HT-29 (cell line): ENCODE data around the gene GRM7. TPM values are rescaled to one million over a fixed set of nuclear protein-coding genes. Genes with fewer than 3 reads are reported as not detected.

ENCODE experiments used
- DNase-seq: peaks from one replicate; pipeline ENCODE4 v3.0.0-alpha.2; 2015; ENCODE audit warnings: low spot score
- total RNA-seq: library from RNA; depleted of rRNA; stranded (reverse); fragments of >200 nt; shearing (Covaris generic); gene quantifications from 2 replicates; pipeline ENCODE4 v1.2.3, GENCODE V29; 2014

Gene GRM7
- total RNA-seq, 1 experiment from 2014 or later, result 0.08 TPM

- no peak for DNase-seq
These were observed 377.8 kb downstream of the GRM7 start for GRCh38 chr3:7238565-7239295.

GRCh38 chr3:7241584-7242302 is 380.8 kb downstream of the GRM7 start:
- DNase-seq, result no peak

- no peak for DNase-seq
These were observed 381.4 kb downstream of the GRM7 start for GRCh38 chr3:7242303-7242635.

DNA sequence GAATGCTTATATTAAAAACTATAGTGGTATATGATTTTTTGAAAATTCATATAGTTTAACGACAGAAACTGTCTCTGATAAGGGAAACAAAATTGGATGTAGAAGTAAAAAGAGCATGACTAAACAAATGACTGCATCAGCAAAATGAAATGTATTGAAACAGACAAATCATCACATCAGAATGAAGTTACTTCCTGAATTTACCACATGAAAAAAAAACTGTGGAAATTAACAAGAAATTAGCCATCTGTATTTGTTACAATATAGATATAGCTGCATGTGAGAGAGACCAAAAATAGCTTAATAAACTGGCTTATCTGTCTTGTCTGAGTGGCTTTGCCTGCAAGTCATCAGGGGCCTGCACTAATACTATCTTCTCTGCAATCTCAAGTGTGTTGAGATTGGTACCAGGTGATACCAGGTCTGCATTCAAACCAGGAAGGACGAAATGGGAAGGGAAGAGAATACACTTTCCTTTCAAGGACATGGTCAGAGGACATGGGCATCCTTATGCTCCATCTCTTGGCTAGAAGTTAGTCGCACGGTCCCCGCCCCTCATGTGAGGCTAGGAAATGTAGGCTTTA is 388.7 kb downstream of the GRM7 start:
- no peak for DNase-seq

DNA sequence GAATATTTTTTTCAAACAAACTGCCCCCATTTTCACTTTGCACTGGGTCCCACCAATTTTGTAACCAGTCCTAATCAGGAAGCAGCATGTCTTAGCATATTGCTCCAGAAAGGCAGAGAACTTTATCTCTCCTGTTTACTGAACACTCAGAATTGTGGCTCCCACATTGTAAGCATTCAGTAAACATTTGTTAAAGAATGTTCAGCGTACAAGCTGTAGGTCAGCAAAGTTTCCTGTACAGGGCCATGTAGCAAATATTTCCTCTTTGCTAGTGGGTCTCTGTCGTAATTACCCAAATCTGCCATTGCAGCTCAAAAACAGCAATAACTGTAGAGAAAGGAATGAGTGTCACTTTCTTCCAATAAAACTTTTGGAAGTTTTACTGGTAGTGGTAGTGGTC is 393.3 kb downstream of the GRM7 start:
- no peak for DNase-seq

DNA sequence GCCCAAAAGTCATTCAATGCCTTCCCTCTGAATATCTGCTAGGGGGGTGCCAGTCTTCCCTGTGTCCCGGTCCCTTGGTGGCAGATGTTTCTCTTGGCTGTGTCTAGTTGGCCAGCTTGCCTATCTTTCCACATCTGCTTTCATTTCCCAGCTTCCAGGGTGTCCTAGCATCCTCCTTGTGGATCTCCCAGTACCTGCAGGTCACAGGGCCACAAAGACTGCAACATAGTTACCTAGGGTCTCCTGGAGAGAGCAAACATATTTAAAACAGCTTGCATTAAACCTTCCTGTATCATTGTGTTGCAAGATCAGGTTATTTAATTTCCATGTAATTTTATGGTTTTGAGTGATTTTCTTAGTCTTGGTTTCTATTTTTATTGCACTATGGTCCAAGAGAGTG is 400.1 kb downstream of the GRM7 start:
- no peak for DNase-seq

DNA sequence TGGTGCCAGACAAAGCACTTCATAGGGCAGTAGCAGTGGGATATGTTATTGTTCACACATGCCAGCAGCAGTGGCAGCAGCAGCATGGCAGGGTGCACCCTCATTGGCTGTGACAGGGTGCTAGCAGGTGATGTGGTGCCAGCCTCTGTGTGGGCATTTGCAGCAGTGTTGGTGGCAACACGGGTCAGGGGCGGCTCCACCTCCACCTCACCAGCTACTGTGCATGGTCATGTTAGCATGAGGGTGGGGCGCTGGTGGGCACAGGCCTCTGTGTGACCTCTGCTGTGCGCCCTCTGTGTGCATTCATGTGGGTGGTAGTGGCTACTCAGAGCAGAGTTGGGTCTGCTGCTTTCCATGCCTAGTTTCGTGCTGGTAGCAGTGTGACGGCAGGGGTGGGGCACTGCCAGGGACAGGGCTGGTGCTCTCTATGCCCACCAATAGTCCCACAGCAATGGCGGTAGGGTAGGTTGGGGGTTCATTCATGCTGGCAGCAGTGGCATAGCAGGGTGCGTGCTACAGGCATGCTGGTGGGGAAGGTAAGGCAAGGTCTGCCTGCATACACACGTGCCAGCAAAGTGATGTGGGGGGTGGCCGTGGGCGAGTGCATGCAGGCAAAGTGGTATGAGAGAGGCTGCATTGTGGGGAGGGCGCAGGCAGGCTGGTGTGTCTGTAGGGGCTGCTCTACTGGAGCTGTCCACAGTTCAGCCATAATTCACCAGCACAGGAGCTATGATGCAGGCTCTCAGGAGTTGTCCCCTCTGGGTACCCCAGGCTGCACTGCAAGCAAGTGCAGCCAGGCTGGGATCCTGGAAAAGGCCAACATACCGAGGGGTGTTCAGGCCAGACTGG is 402.7 kb downstream of the GRM7 start:
- DNase-seq, result no peak

DNA sequence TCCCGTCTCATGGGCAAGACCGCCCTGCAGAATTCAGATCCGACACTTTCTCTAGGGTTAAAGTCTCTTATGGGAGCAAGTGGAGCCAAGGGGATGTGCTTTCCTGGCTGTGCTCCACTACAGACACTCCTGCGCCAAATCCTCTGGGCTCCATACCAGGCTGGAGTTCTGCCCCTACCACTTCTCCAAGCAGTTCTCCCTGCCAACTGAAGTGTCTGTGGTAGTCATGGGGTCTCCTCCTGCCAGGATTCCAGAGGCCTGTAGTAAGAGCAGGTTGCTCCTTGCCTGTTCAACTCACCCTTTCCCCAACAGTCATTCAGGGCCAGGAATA is 403.2 kb downstream of the GRM7 start:
- no peak for DNase-seq

DNA sequence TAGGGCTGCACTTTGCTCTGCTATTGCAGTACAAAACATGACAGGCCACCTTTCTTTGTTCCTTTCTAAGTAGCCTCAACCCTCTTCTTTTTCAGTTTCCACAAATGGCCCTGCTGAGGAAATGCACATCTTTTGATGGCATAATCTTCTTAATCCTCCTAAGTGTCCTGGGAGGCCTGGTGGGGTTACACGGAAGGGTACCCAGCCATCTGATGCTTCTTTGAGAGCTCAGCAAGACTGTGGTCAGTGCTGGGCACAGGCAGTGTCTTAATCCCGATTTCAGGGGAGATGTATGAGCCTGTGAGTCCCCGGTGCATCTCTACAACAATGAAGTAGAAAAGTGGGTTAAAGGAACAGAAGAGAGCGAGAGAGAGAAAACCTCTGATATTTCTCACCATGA is 404.8 kb downstream of the GRM7 start:
- DNase-seq, result no peak

DNA sequence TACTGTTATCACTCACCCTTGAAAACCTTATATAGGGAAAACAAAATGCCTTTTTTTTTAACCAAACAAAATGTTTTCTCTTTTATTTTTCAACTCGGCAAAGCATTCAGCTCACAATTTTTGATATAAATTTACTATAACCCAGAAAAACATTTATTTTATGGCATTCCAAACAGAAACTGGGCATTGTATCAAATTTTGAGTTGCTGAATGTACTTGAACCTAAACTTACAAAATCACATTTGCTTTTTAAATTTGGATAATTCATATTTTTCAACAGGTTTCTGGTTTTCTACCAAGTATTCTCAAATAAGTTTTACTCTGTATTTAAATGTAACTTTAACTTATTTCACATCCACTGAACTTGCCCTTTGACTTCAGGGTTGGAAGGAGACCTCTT is 405.6 kb downstream of the GRM7 start:
- no peak for DNase-seq

- DNase-seq, result no peak
These were observed 409.8 kb downstream of the GRM7 start for GRCh38 chr3:7270731-7271130.

GRCh38 chr3:7271631-7272030 is 410.7 kb downstream of the GRM7 start:
- DNase-seq, result no peak

- DNase-seq, result no peak
These were observed 411.3 kb downstream of the GRM7 start for GRCh38 chr3:7272203-7272602.

DNA sequence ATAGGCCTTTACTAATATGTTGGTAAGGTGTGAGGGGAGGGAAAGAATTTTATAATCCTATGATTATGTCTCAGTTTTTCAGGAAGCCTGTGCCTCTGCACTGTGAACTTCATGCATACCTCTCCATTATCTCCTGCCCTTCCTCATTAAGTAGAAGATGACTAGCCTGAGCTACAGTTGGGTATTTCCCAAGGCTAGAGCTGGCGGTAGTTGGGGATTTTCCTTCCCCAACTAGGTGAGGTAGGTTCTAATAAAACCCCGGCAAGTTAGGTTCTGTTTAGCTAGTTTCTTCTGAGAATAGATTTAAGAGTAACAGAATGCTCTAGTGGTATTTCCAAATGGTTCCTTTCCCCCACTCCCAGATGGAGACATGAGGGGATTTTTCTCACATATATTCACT is 414.5 kb downstream of the GRM7 start:
- no peak for DNase-seq

GRCh38 chr3:7280318-7280717 is 419.4 kb downstream of the GRM7 start:
- no peak for DNase-seq

GRCh38 chr3:7282988-7283387 is 422.1 kb downstream of the GRM7 start:
- no peak for DNase-seq

DNA sequence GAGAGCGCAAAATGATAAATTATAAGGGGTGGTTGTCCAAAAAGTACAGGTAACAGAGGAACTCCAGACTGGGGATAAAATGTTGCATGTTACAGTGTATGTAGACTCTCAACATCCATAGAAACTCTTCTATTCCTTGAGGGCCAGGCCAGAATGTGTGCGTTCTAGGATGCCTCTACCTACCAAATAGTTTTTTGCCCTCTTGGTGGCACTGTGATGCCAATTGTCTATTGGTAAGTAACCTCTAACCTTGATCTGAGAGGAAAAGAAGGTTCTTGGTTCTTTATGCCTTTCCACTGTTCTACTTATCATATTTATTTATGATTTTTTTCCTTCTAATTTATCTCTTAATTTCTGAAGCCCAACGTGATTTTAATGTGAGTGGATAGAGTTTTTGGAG is 424.6 kb downstream of the GRM7 start:
- peak; percentile 50 for DNase-seq

GRCh38 chr3:7288133-7288532 is 427.2 kb downstream of the GRM7 start:
- no peak for DNase-seq

DNA sequence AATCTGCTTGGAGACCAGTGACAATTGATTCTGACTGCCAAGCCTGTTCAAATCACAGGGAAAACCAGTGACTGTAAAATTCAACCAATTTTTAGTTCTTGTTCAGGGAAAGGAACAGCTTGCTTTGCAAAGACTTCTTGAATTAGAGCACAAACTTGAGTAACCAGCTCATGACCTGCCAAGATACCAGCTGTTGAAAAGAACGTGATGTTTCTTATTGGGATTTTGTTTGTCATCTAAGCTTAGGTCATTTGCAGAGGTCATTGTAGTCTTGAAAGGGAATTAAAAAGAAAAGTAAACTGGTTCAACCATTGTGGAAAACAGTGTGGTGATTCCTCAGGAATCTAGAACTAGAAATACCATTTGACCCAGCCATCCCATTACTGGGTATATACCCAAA is 428.2 kb downstream of the GRM7 start:
- DNase-seq, result no peak

DNA sequence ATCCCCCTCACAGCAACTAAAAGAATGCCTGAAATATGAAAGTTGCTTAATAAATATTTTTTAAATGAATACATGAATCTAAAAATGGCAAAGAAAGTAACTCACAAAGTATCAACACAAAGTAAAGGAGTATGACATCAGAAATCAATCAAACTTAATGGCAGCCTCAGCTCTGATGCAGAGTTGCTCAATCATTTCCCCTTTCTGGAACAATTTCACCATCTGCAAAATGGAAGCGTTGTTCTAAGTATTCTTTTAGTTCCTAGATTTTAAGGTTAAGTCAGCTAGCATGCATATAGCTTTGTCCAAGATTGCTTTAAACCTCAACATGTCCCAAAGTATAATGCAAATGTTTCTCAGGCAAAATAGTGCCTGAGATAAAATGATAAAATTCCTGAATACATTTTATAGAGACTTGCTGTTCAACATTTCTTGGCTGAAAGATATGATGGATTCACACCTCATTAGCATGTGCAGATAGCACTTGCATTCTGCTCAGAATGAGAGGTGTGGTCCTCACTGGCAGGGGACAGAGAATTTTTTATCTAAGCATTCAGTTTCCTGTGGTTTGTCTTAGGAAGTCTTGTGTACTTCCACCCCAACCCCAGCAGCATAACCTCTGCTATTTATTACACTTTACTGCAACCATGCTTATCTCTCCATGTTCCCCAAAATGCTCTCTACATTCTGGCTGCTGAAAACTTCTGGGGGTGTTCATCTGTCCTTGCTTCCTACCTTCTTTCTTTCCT is 429.3 kb downstream of the GRM7 start:
- no peak for DNase-seq

- DNase-seq, result no peak
These were observed 431.4 kb downstream of the GRM7 start for GRCh38 chr3:7292362-7292761.

GRCh38 chr3:7293286-7293685 is 432.4 kb downstream of the GRM7 start:
- DNase-seq, result no peak
